ENCODE measurements around the gene ITPKB.

DNA sequence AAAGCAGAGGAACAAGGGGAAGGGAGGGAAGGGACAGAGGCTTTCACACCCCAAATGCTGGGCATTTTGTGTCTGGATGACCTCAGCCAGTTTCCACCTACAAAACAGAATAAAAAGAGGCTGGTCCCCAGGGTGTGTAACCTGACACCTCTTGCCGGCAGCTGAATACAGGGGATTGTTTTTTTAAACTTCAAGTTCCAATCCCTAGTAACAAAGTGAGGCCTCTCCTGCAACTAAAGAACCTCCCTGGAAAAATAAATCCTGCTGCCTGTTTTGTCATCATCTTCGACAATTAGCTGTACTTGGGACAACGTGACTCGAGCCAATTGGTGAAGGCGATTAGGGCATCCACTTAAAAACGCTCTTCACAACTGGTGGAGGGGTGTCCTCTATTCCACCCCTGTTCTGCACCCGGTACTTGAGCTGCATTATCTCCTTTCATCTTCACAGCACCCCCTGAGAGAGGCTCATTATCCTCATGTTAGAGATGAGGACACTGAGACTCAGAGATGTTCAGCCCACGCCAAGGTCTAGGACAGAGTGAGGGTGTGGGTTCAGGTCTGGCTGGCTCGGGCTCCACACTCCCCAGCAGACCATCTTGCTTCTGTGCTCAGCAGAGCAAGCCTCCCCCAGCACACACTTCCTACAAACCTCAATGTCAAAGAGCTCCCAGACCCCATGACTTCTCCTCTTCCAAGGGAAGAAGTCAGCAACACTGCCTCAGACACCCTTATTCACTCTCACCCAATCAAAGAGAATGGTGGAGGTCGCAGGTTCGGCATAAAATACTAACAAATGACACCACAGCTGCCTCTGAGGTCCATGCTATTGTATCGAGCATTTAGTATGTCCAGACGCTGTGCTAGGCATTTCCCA lies 15.2 kb downstream of the ITPKB start:
- TF ChIP-seq, protein P1, sequence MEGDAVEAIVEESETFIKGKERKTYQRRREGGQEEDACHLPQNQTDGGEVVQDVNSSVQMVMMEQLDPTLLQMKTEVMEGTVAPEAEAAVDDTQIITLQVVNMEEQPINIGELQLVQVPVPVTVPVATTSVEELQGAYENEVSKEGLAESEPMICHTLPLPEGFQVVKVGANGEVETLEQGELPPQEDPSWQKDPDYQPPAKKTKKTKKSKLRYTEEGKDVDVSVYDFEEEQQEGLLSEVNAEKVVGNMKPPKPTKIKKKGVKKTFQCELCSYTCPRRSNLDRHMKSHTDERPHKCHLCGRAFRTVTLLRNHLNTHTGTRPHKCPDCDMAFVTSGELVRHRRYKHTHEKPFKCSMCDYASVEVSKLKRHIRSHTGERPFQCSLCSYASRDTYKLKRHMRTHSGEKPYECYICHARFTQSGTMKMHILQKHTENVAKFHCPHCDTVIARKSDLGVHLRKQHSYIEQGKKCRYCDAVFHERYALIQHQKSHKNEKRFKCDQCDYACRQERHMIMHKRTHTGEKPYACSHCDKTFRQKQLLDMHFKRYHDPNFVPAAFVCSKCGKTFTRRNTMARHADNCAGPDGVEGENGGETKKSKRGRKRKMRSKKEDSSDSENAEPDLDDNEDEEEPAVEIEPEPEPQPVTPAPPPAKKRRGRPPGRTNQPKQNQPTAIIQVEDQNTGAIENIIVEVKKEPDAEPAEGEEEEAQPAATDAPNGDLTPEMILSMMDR (IDR thresholded peaks at IDR 0.05): no peak
- TF ChIP-seq POLR2A (IDR thresholded peaks at IDR 0.05): no peak
